K562 (cell line): ENCODE data around the gene LGR6. TPM values are rescaled to one million over a fixed set of nuclear protein-coding genes. Genes with fewer than 3 reads are reported as not detected.

Experiments
- ARNT ChIP-seq, 2 experiments: fragments of 450-650 bp; IDR thresholded peaks; 2 replicates each; pipeline ENCODE4 v1.6.1; 2016; ENCODE audit warnings: mild to moderate bottlenecking in 1 of 2
- CBFB ChIP-seq: sonication (generic); formaldehyde crosslinking; IDR thresholded peaks from 2 replicates; pipeline ENCODE4 v1.4.0; 2020; ENCODE audit warnings: mild to moderate bottlenecking, missing genetic modification reagents
- CBX3 ChIP-seq, 2 experiments: IDR thresholded peaks; 1 replicate in 1 of 2; 2 replicates in 1 of 2; pipeline ENCODE4 v1.6.1; 2012; ENCODE audit warnings: inconsistent platforms in 2 of 2, low read length in 2 of 2, borderline replicate concordance in 1 of 2, control low read depth in 1 of 2
- CBX5 ChIP-seq: IDR thresholded peaks from 2 replicates; pipeline ENCODE4 v1.6.1; 2014; ENCODE audit warnings: low read depth, borderline replicate concordance
- ELF4 ChIP-seq: fragments of 450-650 bp; formaldehyde crosslinking; IDR thresholded peaks from 2 replicates; pipeline ENCODE4 v1.4.0; 2022; ENCODE audit warnings: missing genetic modification characterization
- NCOA6 ChIP-seq: fragments of 450-650 bp; IDR thresholded peaks from 2 replicates; pipeline ENCODE4 v1.6.1; 2017; ENCODE audit warnings: mild to moderate bottlenecking
- POLR2G ChIP-seq: fragments of 200-400 bp; formaldehyde crosslinking; IDR thresholded peaks from 2 replicates; pipeline ENCODE4 v1.6.1; 2017; ENCODE audit warnings: low read depth, mild to moderate bottlenecking, antibody characterized with exemption, low read length, moderate library complexity
- SMAD1 ChIP-seq: fragments of 150-350 bp; IDR thresholded peaks from 2 replicates; pipeline ENCODE4 v1.6.1; 2014; ENCODE audit warnings: low read length, low read depth; ENCODE audit not compliant: partially characterized antibody
- SMARCC2 ChIP-seq: fragments of 450-650 bp; IDR thresholded peaks from 2 replicates; pipeline ENCODE4 v1.6.1; 2017; ENCODE audit warnings: antibody characterized with exemption, moderate library complexity, mild to moderate bottlenecking, low read depth
- U2AF1 ChIP-seq: fragments of 200-400 bp; formaldehyde crosslinking; optimal IDR thresholded peaks from 2 replicates; pipeline ENCODE3; 2017; ENCODE audit warnings: mild to moderate bottlenecking, low read depth, low read length, moderate library complexity
- ZBED1 ChIP-seq: IDR thresholded peaks from 2 replicates; pipeline ENCODE4 v1.6.1; 2014
- ZKSCAN3 ChIP-seq: fragments of 250-450 bp; sonication (Bioruptor Pico); IDR thresholded peaks from 2 replicates; pipeline ENCODE4 v1.4.0; 2020
- polyA plus RNA-seq, 8 experiments: library from polyadenylated mRNA; depleted of rRNA in 4 of 8; stranded (reverse) in 5 of 8; unstranded in 3 of 8; fragments of >200 nt; fragmentation: Nextera tagmentation in 2 of 8; fragmentation: Illumina TruSeq in 1 of 8; extraction: Ambion mirVana in 2 of 8; extraction: Trizol in 1 of 8; gene quantifications; 2 replicates each; pipeline versions ENCODE4 v1.2.1 to v1.2.3, GENCODE V29; 2011 to 2014; ENCODE audit warnings: inconsistent platforms in 1 of 8, missing spikeins in 1 of 8
- total RNA-seq, 7 experiments: library from RNA; depleted of rRNA in 6 of 7; stranded (reverse); fragments of >200 nt in 6 of 7; fragmentation: Illumina TruSeq in 2 of 7; extraction: Trizol in 2 of 7; gene quantifications; 2 replicates each; pipeline versions ENCODE4 v1.2.1 to v1.2.3, GENCODE V29; 2011 to 2021; ENCODE audit warnings: low replicate concordance in 1 of 7
- TF ChIP-seq, protein P1 (sequence below): conservative IDR thresholded peaks from 2 replicates; pipeline ENCODE4 v1.6.1; 2011; ENCODE audit warnings: low read depth, mild to moderate bottlenecking, low read length; ENCODE audit not compliant: control insufficient read depth
- TF ChIP-seq, protein P2 (sequence below), 3 experiments: fragments of 200-800 bp in 1 of 3; fragments of 250-450 bp in 1 of 3; fragments of 450-650 bp in 1 of 3; sonication (Bioruptor Pico) in 1 of 3; sonication (Bioruptor generic) in 1 of 3; formaldehyde crosslinking in 1 of 3; IDR thresholded peaks; 2 replicates each; pipeline versions ENCODE4 v1.6.1 to v1.8.0; 2016 to 2022; ENCODE audit warnings: mild to moderate bottlenecking in 2 of 3, missing genetic modification characterization in 2 of 3, missing compliant biosample characterization in 1 of 3, moderate library complexity in 1 of 3
- TF ChIP-seq, protein P3 (sequence below), 2 experiments: fragments of 450-650 bp in 1 of 2; sonication (generic) in 1 of 2; formaldehyde crosslinking in 1 of 2; IDR thresholded peaks in 1 of 2; conservative IDR thresholded peaks in 1 of 2; 2 replicates each; pipeline versions ENCODE4 v1.6.1 to v1.8.1; 2016 to 2023; ENCODE audit warnings: mild to moderate bottlenecking in 2 of 2, moderate library complexity in 2 of 2, inconsistent platforms in 1 of 2, missing genetic modification reagents in 1 of 2
- TF ChIP-seq, protein P4 (sequence below): fragments of 250-450 bp; sonication (Bioruptor Pico); IDR thresholded peaks from 2 replicates; pipeline ENCODE4 v1.5.1; 2021; ENCODE audit warnings: mild to moderate bottlenecking
- TF ChIP-seq, protein P5 (sequence below): fragments of 250-450 bp; sonication (Bioruptor Pico); IDR thresholded peaks from 2 replicates; pipeline ENCODE4 v1.8.0; 2022; ENCODE audit warnings: inconsistent platforms

LGR6 gene
- total and polyA plus RNA-seq, 9 of the 15 experiments (the other 6 are each of a cell fraction or from before 2014, with no cell fraction given): 0.01 to 0.54 (median 0.17) TPM; not detected in 1

DNA sequence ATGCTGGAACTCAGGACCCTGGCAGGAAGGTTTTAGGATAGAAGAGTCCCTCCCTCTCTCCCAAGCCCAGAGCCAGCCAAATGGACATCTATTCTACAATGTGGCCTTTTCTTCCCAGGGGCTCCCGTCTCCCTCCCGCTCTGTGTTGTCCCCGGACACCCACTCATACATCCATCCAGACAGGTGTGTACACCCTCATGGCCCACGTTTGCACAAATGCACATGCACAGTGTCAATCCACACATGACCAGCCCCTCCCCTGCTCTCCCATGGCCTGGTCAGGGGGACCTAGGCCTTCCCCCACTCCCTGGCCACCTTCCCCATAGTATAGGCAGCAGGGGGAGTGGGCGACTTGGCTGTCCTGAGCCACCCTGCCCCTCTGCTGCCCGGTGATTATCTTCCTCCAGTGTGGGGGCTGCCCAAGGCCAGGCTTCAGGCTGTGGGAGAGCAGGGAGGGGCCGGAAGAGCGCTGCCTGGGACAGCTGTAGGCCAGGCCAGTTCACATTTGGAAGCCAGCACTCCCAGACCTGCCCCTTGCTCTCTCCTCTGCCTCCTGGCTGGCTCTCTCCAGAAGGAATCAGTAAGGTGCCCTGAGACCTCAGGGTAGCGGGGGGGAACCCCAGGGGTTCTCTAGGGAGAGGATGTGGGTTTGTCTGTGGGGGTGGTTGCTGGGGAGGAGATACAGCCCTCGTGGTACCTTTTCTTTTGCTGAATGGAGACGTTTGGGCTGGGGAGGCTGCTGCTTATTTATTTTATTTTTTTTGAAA, 29.1 kb upstream of the LGR6 start (continued):
- no peak for TF ChIP-seq U2AF1
- TF ChIP-seq SMAD1: peak; percentile 59
- TF ChIP-seq, protein P1, sequence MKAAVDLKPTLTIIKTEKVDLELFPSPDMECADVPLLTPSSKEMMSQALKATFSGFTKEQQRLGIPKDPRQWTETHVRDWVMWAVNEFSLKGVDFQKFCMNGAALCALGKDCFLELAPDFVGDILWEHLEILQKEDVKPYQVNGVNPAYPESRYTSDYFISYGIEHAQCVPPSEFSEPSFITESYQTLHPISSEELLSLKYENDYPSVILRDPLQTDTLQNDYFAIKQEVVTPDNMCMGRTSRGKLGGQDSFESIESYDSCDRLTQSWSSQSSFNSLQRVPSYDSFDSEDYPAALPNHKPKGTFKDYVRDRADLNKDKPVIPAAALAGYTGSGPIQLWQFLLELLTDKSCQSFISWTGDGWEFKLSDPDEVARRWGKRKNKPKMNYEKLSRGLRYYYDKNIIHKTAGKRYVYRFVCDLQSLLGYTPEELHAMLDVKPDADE: no peak
- TF ChIP-seq ARNT (IDR thresholded peaks at IDR 0.05): no peak
- TF ChIP-seq CBX5: no peak
- TF ChIP-seq, protein P2, sequence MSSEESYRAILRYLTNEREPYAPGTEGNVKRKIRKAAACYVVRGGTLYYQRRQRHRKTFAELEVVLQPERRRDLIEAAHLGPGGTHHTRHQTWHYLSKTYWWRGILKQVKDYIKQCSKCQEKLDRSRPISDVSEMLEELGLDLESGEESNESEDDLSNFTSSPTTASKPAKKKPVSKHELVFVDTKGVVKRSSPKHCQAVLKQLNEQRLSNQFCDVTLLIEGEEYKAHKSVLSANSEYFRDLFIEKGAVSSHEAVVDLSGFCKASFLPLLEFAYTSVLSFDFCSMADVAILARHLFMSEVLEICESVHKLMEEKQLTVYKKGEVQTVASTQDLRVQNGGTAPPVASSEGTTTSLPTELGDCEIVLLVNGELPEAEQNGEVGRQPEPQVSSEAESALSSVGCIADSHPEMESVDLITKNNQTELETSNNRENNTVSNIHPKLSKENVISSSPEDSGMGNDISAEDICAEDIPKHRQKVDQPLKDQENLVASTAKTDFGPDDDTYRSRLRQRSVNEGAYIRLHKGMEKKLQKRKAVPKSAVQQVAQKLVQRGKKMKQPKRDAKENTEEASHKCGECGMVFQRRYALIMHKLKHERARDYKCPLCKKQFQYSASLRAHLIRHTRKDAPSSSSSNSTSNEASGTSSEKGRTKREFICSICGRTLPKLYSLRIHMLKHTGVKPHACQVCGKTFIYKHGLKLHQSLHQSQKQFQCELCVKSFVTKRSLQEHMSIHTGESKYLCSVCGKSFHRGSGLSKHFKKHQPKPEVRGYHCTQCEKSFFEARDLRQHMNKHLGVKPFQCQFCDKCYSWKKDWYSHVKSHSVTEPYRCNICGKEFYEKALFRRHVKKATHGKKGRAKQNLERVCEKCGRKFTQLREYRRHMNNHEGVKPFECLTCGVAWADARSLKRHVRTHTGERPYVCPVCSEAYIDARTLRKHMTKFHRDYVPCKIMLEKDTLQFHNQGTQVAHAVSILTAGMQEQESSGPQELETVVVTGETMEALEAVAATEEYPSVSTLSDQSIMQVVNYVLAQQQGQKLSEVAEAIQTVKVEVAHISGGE (CRISPR knock-in tag; IDR thresholded peaks at IDR 0.05): peak in 1 of 3 experiments; percentile 31; a peak in 1 of 6 replicates
- no peak for TF ChIP-seq CBFB (CRISPR knock-in tag)
- no peak; a peak in 1 of 3 replicates for TF ChIP-seq CBX3 (IDR thresholded peaks at IDR 0.05; ENCODE audit: borderline replicate concordance in 1 of 2, low read length in 2 of 2)
- no peak for TF ChIP-seq ZBED1
- TF ChIP-seq POLR2G: peak; percentile 80
- no peak for TF ChIP-seq NCOA6
- no peak for TF ChIP-seq ZKSCAN3 (CRISPR knock-in tag)
- TF ChIP-seq, protein P3, sequence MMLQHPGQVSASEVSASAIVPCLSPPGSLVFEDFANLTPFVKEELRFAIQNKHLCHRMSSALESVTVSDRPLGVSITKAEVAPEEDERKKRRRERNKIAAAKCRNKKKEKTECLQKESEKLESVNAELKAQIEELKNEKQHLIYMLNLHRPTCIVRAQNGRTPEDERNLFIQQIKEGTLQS (IDR thresholded peaks at IDR 0.05): no peak
- TF ChIP-seq, protein P3 (CRISPR knock-in tag; conservative IDR thresholded peaks at IDR 0.05): no peak
- TF ChIP-seq, protein P4, sequence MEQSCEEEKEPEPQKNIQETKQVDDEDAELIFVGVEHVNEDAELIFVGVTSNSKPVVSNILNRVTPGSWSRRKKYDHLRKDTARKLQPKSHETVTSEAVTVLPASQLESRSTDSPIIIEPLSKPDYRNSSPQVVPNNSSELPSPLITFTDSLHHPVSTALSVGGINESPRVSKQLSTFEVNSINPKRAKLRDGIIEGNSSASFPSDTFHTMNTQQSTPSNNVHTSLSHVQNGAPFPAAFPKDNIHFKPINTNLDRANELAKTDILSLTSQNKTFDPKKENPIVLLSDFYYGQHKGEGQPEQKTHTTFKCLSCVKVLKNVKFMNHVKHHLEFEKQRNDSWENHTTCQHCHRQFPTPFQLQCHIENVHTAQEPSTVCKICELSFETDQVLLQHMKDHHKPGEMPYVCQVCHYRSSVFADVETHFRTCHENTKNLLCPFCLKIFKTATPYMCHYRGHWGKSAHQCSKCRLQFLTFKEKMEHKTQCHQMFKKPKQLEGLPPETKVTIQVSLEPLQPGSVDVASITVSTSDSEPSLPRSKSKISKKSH (CRISPR knock-in tag): no peak
- no peak for TF ChIP-seq ELF4 (CRISPR knock-in tag)
- no peak for TF ChIP-seq SMARCC2
- TF ChIP-seq, protein P5, sequence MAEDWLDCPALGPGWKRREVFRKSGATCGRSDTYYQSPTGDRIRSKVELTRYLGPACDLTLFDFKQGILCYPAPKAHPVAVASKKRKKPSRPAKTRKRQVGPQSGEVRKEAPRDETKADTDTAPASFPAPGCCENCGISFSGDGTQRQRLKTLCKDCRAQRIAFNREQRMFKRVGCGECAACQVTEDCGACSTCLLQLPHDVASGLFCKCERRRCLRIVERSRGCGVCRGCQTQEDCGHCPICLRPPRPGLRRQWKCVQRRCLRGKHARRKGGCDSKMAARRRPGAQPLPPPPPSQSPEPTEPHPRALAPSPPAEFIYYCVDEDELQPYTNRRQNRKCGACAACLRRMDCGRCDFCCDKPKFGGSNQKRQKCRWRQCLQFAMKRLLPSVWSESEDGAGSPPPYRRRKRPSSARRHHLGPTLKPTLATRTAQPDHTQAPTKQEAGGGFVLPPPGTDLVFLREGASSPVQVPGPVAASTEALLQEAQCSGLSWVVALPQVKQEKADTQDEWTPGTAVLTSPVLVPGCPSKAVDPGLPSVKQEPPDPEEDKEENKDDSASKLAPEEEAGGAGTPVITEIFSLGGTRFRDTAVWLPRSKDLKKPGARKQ (CRISPR knock-in tag): no peak
